ENCODE measurements around the gene PAPOLA. TPM values are rescaled to one million over a fixed set of nuclear protein-coding genes. Genes with fewer than 3 reads are reported as not detected.
"Not testable (repeated sequence)": the region's sequence is repeated elsewhere in the genome, so short reads cannot be mapped to it uniquely, and the experiment has no call there.

Gene PAPOLA
- total RNA-seq, 1 donor from 2014 or later: 143 TPM

DNA sequence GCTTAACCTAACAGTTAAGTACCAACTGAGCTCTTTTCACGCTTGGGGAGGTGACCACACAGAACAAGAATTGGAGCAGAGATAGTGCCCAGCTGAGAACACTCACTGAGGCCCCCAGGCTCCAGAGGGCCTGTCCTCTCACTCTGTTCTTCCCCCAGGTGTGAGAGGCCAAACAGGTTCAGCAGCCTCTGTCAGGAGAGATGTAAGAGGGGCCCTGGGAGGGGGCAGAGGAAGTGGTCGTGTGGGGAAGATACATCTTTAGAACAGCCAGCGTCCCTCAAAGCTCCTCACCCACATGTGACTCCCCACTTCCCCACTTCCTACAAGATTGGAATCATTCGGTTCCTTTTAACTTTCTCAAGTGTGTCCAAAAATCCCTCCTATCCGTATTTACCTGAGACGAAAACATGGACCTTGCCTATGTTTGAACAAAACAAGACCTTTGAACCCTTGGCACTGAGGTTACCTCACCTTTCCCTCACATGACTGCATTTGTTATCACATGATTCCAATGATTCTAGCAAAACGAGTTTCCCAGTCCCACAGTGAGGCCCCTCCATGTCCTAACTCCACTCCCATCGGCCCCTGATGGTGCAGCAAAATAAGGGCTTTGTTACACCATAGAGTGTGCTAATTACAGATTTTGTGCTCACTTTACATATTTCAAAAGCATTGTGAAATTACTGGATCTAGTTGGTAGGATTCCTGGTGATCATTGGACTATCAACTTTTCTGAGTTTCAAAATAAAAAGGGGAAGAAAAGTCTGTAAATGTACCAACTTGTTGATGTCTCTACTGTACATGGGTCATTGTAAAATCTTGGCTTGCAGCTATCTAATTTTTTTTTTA, 40.0 kb upstream of the PAPOLA start:
- H3K27me3 ChIP-seq: no peaks in the 10 kb centered on the region
- intact Hi-C loops (cut with DNase I): no loop called here
- H3K36me3 ChIP-seq: no peaks in the 10 kb centered on the region
- no peak overlapping the region for H3K27ac ChIP-seq
- no peaks in the 10 kb centered on the region for H3K4me1 ChIP-seq
- no peak for DNase-seq (ENCODE audit: extremely low spot score in 2 of 2)
- H3K9me3 ChIP-seq: no peaks in the 10 kb centered on the region
- no peak overlapping the region for H3K4me3 ChIP-seq
- TF ChIP-seq POLR2A (IDR thresholded peaks at IDR 0.05) (no peak), POLR2AphosphoS5 (IDR thresholded peaks at IDR 0.05; ENCODE audit: insufficient read depth in 1 of 2, low read depth in 1 of 2) (no peak)
- TF ChIP-seq, protein P1, sequence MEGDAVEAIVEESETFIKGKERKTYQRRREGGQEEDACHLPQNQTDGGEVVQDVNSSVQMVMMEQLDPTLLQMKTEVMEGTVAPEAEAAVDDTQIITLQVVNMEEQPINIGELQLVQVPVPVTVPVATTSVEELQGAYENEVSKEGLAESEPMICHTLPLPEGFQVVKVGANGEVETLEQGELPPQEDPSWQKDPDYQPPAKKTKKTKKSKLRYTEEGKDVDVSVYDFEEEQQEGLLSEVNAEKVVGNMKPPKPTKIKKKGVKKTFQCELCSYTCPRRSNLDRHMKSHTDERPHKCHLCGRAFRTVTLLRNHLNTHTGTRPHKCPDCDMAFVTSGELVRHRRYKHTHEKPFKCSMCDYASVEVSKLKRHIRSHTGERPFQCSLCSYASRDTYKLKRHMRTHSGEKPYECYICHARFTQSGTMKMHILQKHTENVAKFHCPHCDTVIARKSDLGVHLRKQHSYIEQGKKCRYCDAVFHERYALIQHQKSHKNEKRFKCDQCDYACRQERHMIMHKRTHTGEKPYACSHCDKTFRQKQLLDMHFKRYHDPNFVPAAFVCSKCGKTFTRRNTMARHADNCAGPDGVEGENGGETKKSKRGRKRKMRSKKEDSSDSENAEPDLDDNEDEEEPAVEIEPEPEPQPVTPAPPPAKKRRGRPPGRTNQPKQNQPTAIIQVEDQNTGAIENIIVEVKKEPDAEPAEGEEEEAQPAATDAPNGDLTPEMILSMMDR (IDR thresholded peaks at IDR 0.05): no peak

DNA sequence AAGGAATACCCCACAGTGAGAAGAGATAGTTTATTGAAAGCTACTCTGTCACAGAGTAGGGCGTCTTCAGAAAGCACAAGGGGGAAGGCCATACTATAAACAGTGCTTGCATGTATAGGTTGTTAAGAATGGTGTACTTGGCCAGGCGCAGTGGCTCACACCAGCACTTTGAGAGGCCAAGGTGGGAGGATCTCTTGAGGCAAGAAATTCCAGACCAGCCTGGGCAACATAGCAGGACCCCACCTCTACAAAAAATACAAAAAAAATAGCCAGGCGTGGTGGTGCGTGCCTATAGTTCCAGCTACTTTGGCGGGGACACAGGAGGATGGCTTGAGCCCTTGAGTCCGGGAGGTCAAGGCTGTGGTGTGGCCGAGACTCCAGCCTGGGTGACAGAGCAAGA, 38.0 kb upstream of the PAPOLA start:
- TF ChIP-seq POLR2A (IDR thresholded peaks at IDR 0.05): no peak
- TF ChIP-seq POLR2AphosphoS5 (IDR thresholded peaks at IDR 0.05; ENCODE audit: insufficient read depth in 1 of 2, low read depth in 1 of 2): no peak
- TF ChIP-seq, protein P1 (IDR thresholded peaks at IDR 0.05): no peak
- H3K27me3 ChIP-seq: no peaks in the 10 kb centered on the region
- intact Hi-C loops (cut with DNase I): no loop called here
- H3K27ac ChIP-seq: no peak overlapping the region
- DNase-seq (ENCODE audit: extremely low spot score in 2 of 2): no peak
- H3K4me1 ChIP-seq: no peaks in the 10 kb centered on the region
- no peaks in the 10 kb centered on the region for H3K9me3 ChIP-seq
- no peak overlapping the region for H3K4me3 ChIP-seq
- H3K36me3 ChIP-seq: no peaks in the 10 kb centered on the region

DNA sequence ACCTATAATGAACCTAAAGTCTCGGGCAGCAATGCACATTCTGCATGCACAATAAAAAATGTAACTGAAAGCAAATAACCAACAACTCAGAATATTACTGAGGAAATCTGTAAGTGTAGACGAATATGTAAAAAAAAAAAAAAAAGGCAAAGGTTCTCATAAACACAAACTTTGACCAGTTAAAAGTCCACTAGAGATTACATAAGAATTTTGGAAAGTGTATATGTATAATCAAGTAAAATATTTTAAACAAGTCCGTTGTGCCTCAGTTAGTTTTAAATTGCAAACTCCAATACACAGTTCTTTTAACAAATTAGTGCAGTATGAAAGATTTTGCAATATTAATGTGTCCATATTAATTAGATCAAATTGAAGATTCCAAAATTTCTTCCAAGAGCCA, 35.3 kb upstream of the PAPOLA start:
- Histone ChIP-seq H3K4me1 (no peaks in the 10 kb centered on the region), H3K27me3 (no peaks in the 10 kb centered on the region), H3K9me3 (no peaks in the 10 kb centered on the region), H3K36me3 (no peaks in the 10 kb centered on the region), H3K4me3 (no peak overlapping the region), H3K27ac (no peak overlapping the region)
- TF ChIP-seq POLR2AphosphoS5 (IDR thresholded peaks at IDR 0.05; ENCODE audit: insufficient read depth in 1 of 2, low read depth in 1 of 2): no peak
- TF ChIP-seq, protein P1 (IDR thresholded peaks at IDR 0.05): no peak
- no peak for TF ChIP-seq POLR2A (IDR thresholded peaks at IDR 0.05)
- intact Hi-C loops (cut with DNase I): no loop called here
- no peak for DNase-seq (ENCODE audit: extremely low spot score in 2 of 2)

DNA sequence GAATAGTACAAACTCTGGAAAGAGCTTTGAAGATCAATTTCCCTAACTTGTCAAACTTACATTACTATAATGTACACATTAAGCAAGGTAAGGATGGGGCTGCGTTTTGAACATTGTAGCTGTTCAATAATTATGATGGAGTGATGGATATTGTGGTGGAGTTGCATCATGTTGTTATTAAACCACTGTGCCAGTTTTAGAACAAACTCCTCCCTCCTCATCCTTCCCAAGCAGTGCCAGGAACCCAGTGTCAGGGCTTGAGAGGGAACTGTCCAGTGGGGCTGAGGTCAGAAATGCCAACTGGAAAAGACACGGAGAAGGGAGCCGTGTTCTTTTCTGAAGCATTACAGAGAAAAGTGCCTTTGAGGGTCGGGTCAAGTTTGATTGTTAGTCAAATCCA, 31.9 kb upstream of the PAPOLA start:
- no peaks in the 10 kb centered on the region for H3K36me3 ChIP-seq
- intact Hi-C loops (cut with DNase I): no loop called here
- no peaks in the 10 kb centered on the region for H3K4me1 ChIP-seq
- no peak overlapping the region for H3K4me3 ChIP-seq
- no peak for DNase-seq (ENCODE audit: extremely low spot score in 2 of 2)
- no peak overlapping the region for H3K27ac ChIP-seq
- no peaks in the 10 kb centered on the region for H3K27me3 ChIP-seq
- TF ChIP-seq, protein P1 (IDR thresholded peaks at IDR 0.05): no peak
- no peak for TF ChIP-seq POLR2A (IDR thresholded peaks at IDR 0.05)
- TF ChIP-seq POLR2AphosphoS5 (IDR thresholded peaks at IDR 0.05; ENCODE audit: insufficient read depth in 1 of 2, low read depth in 1 of 2): no peak
- no peaks in the 10 kb centered on the region for H3K9me3 ChIP-seq

DNA sequence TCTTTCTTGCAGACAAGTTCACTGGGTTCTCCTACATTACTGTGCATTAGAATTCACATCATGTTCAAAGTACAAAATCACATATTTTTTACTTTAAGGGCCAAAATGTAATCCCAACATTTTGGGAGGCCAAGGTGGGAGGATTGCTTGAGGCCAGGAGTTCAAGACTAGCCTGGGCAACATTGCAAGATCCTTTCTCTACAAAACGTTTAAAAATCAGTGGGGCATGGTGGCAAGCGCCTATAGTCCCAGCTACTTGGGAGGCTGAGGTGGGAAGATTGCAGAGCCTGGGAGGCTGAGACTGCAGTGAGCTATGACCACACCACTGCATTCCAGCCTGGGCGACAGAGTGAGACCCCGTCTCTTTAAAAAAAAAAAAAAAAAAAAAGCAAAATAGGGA, 31.2 kb upstream of the PAPOLA start:
- H3K4me1 ChIP-seq; H3K27ac ChIP-seq; H3K9me3 ChIP-seq; intact Hi-C loops (cut with DNase I); H3K36me3 ChIP-seq; DNase-seq (ENCODE audit: extremely low spot score in 2 of 2); H3K27me3 ChIP-seq; H3K4me3 ChIP-seq: not testable (repeated sequence)

Measured in vagina (tissue), 2 donors.